H9 (cell line): ENCODE results near the gene USP4. TPM values are rescaled to one million over a fixed set of nuclear protein-coding genes. Genes with fewer than 3 reads are reported as not detected.

Source experiments
- DNase-seq: peaks from one replicate; pipeline ENCODE4 v3.0.0-alpha.2; 2017
- H2AFZ ChIP-seq: one replicate; pipeline ENCODE4 v1.6.1; 2013; ENCODE audit warnings: mild to moderate bottlenecking, low read length, control low read depth, moderate library complexity
- H2AK5ac ChIP-seq: 2 replicates; pipeline ENCODE4 v1.6.1; 2013; ENCODE audit warnings: low read length, control low read depth, mixed read lengths; ENCODE audit not compliant: insufficient read length
- H2BK120ac ChIP-seq: one replicate; pipeline ENCODE4 v1.6.1; 2013; ENCODE audit warnings: low read depth, mild to moderate bottlenecking, low read length, control low read depth, inconsistent platforms; ENCODE audit not compliant: poor library complexity, severe bottlenecking
- H2BK12ac ChIP-seq: 2 replicates; pipeline ENCODE4 v1.6.1; 2013; ENCODE audit warnings: low read length, control low read depth, mixed read lengths, low read depth; ENCODE audit not compliant: insufficient read length
- H2BK15ac ChIP-seq: 2 replicates; pipeline ENCODE4 v1.6.1; 2013; ENCODE audit warnings: low read depth, low read length, control low read depth
- H2BK20ac ChIP-seq: one replicate; pipeline ENCODE4 v1.6.1; 2013; ENCODE audit warnings: low read depth, mild to moderate bottlenecking, low read length, control low read depth, inconsistent platforms; ENCODE audit not compliant: poor library complexity, severe bottlenecking
- H2BK5ac ChIP-seq: 2 replicates; pipeline ENCODE4 v1.6.1; 2013; ENCODE audit warnings: low read length, control low read depth, mixed read lengths; ENCODE audit not compliant: insufficient read length
- H3K14ac ChIP-seq: 2 replicates; pipeline ENCODE4 v1.6.1; 2013; ENCODE audit warnings: low read length, control low read depth; ENCODE audit not compliant: insufficient read depth
- H3K18ac ChIP-seq: 2 replicates; pipeline ENCODE4 v1.6.1; 2013; ENCODE audit warnings: low read depth, mild to moderate bottlenecking, mixed read lengths, low read length, control low read depth; ENCODE audit not compliant: insufficient read length
- H3K23ac ChIP-seq: 2 replicates; pipeline ENCODE4 v1.6.1; 2013; ENCODE audit warnings: low read length, control low read depth, mixed read lengths, low read depth; ENCODE audit not compliant: insufficient read length
- H3K23me2 ChIP-seq: 2 replicates; pipeline ENCODE4 v1.6.1; 2013; ENCODE audit warnings: low read depth, mild to moderate bottlenecking, mixed read lengths, low read length, control low read depth; ENCODE audit not compliant: insufficient read length, poor library complexity, severe bottlenecking
- H3K27ac ChIP-seq: 2 replicates; pipeline ENCODE4 v1.5.1; 2013; ENCODE audit warnings: low read length, control low read depth, mixed read lengths, low read depth; ENCODE audit not compliant: insufficient read length
- H3K27me3 ChIP-seq: 2 replicates; pipeline ENCODE4 v1.6.1; 2013; ENCODE audit warnings: low read length, control low read depth, inconsistent platforms; ENCODE audit not compliant: insufficient read depth
- H3K4ac ChIP-seq: 2 replicates; pipeline ENCODE4 v1.6.1; 2013; ENCODE audit warnings: low read depth, mild to moderate bottlenecking, control low read depth, inconsistent platforms, low read length, moderate library complexity
- H3K4me1 ChIP-seq: 2 replicates; pipeline ENCODE4 v1.6.1; 2013; ENCODE audit warnings: low read length, control low read depth, inconsistent platforms; ENCODE audit not compliant: insufficient read depth
- H3K4me2 ChIP-seq: 2 replicates; pipeline ENCODE4 v1.6.1; 2013; ENCODE audit warnings: low read length, control low read depth, mixed read lengths; ENCODE audit not compliant: insufficient read length, insufficient read depth
- H3K56ac ChIP-seq: 2 replicates; pipeline ENCODE4 v1.6.1; 2013; ENCODE audit warnings: low read depth, mild to moderate bottlenecking, mixed read lengths, low read length, control low read depth; ENCODE audit not compliant: insufficient read length
- H3K79me1 ChIP-seq: 2 replicates; pipeline ENCODE4 v1.6.1; 2013; ENCODE audit warnings: low read depth, mild to moderate bottlenecking, moderate library complexity, low read length, control low read depth, inconsistent platforms; ENCODE audit not compliant: insufficient read depth, poor library complexity, severe bottlenecking
- H3K79me2 ChIP-seq: 2 replicates; pipeline ENCODE4 v1.6.1; 2013; ENCODE audit warnings: low read length, control low read depth, inconsistent platforms; ENCODE audit not compliant: insufficient read depth
- H3K9ac ChIP-seq: 2 replicates; pipeline ENCODE4 v1.6.1; 2013; ENCODE audit warnings: low read length, control low read depth, mixed read lengths; ENCODE audit not compliant: insufficient read length; ENCODE audit errors: extremely low read depth
- H3K9me3 ChIP-seq: one replicate; pipeline ENCODE4 v1.6.1; 2013; ENCODE audit warnings: low read depth, low read length, inconsistent platforms; ENCODE audit not compliant: control insufficient read depth
- H3T11ph ChIP-seq: one replicate; pipeline ENCODE4 v1.6.1; 2013; ENCODE audit warnings: mild to moderate bottlenecking, low read length, control low read depth, inconsistent platforms
- H4K20me1 ChIP-seq: one replicate; pipeline ENCODE4 v1.6.1; 2013; ENCODE audit not compliant: control insufficient read depth, insufficient read length, insufficient read depth
- H4K5ac ChIP-seq: 2 replicates; pipeline ENCODE4 v1.6.1; 2013; ENCODE audit warnings: low read depth, mild to moderate bottlenecking, mixed read lengths, low read length, control low read depth; ENCODE audit not compliant: insufficient read length
- H4K8ac ChIP-seq: replicated peaks from 2 replicates; pipeline ENCODE4 v1.6.1; 2013; ENCODE audit warnings: low read length, control low read depth, mixed read lengths, low read depth; ENCODE audit not compliant: insufficient read length
- H4K91ac ChIP-seq: 2 replicates; pipeline ENCODE4 v1.6.1; 2013; ENCODE audit warnings: low read depth, mild to moderate bottlenecking, moderate library complexity, mixed read lengths, low read length, control low read depth; ENCODE audit not compliant: insufficient read length
- H3K27ac Mint-ChIP-seq, 3 experiments: 2 replicates in 2 of 3; 3 replicates in 1 of 3; pipeline ENCODE4 v1.8.0; 2020 to 2021; ENCODE audit warnings: mixed read lengths in 3 of 3, mild to moderate bottlenecking in 1 of 3, moderate library complexity in 1 of 3
- H3K27me3 Mint-ChIP-seq: 2 replicates; pipeline ENCODE4 v1.8.0; 2021; ENCODE audit warnings: low read depth, mild to moderate bottlenecking, moderate library complexity, mixed read lengths
- H3K36me3 Mint-ChIP-seq, 3 experiments: 2 replicates in 2 of 3; 3 replicates in 1 of 3; pipeline ENCODE4 v1.8.0; 2020 to 2021; ENCODE audit warnings: low read depth in 3 of 3, mixed read lengths in 3 of 3; ENCODE audit not compliant: insufficient read depth in 1 of 3
- H3K4me1 Mint-ChIP-seq, 2 experiments: 2 replicates each; pipeline ENCODE4 v1.8.0; 2020; ENCODE audit warnings: mixed read lengths in 2 of 2
- H3K4me3 Mint-ChIP-seq, 2 experiments: 2 replicates in 1 of 2; 3 replicates in 1 of 2; pipeline ENCODE4 v1.8.0; 2020 to 2021; ENCODE audit warnings: mild to moderate bottlenecking in 2 of 2, mixed read lengths in 2 of 2, moderate library complexity in 1 of 2
- H3K9me3 Mint-ChIP-seq, 2 experiments: 2 replicates in 1 of 2; 3 replicates in 1 of 2; pipeline ENCODE4 v1.8.0; 2020; ENCODE audit warnings: mild to moderate bottlenecking in 2 of 2, mixed read lengths in 2 of 2, moderate library complexity in 1 of 2
- CTCF ChIP-seq: fragments of 200-600 bp; sonication (generic); conservative IDR thresholded peaks from 3 replicates; pipeline ENCODE4 v1.8.0; 2021; ENCODE audit warnings: antibody characterized with exemption, mild to moderate bottlenecking
- WGBS: extraction: QIAGEN DNeasy Blood & Tissue Kit; methylation state at CpG from one replicate; pipeline ENCODE4 v1.1.7; 2013; ENCODE audit warnings: missing lambda C conversion rate, low lambda C conversion rate, mixed read lengths; ENCODE audit not compliant: insufficient read length; ENCODE audit errors: extremely low coverage; 5-methylcytosine and 5-hydroxymethylcytosine counted together
- total RNA-seq: library from RNA; stranded (reverse); gene quantifications from 2 replicates; pipeline ENCODE4 v1.2.1, GENCODE V29; 2021

The USP4 gene
- total RNA-seq, 1 experiment from 2014 or later: 36.1 TPM

DNA sequence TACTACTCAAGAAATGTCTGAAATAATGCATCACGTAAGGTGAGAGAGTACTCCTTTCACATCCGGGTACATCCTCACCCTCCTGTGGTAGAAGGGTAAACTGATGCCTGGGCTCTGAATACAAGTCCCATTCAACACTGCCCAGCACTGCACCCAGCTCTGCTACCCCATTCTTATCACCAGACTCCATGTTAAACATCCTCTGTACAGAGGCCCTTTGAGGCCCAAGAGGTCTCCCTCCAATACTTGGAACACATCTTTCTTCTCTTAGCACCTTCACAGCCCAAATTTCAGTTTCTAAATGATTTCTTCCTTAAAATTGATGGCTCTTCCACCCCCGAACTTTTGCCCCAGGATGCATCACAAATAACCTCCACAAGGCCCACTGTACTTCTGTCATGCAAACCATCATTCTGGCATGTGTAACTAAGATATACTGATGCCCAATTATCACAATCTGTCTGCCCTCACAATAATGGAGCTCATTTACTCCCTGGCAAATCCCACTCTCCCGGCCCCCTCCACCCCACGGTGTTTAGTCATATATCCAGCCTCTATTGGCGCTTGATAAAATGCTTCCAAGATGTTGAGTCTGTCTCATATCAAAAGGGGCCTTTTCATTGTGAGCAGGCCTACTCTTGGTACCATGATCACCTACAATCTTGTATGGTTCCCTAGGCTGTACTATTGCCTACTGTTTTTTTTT is 30.9 kb upstream of the USP4 start:
- no peak overlapping the region for H2BK20ac ChIP-seq
- peaks cover 4% of the 10 kb centered on the region for H4K20me1 ChIP-seq
- H3K9ac ChIP-seq: no peak overlapping the region
- no CpG with 5 or more reads among the region's 6 CpGs for WGBS
- no peak overlapping the region for H4K8ac ChIP-seq
- H3K36me3 Mint-ChIP-seq: peaks cover 51 to 80% (median 70%) of the 10 kb centered on the region in 3 experiments
- no peak overlapping the region for H2BK12ac ChIP-seq
- peak overlapping the region; percentile 0 to 18 (median 5); a peak in 4 of 7 replicates for H3K27ac Mint-ChIP-seq
- no peak overlapping the region for H2AFZ ChIP-seq
- no peak overlapping the region for H2BK15ac ChIP-seq
- no peaks in the 10 kb centered on the region for H3K4me1 ChIP-seq
- H3K9me3 ChIP-seq: no peaks in the 10 kb centered on the region
- H3K23me2 ChIP-seq: no peaks in the 10 kb centered on the region
- H4K5ac ChIP-seq: no peak overlapping the region
- no peak overlapping the region for H3K56ac ChIP-seq
- H4K91ac ChIP-seq: no peak overlapping the region
- H3K18ac ChIP-seq: no peak overlapping the region
- H3K27ac ChIP-seq: no peak overlapping the region
- no peak overlapping the region for H3T11ph ChIP-seq
- no peak overlapping the region for H3K4me3 Mint-ChIP-seq
- no peak overlapping the region for H3K4ac ChIP-seq
- DNase-seq: no peak
- H3K4me2 ChIP-seq: no peak overlapping the region
- no peak overlapping the region for H2BK120ac ChIP-seq
- H2BK5ac ChIP-seq: no peak overlapping the region
- H3K4me1 Mint-ChIP-seq: no peaks in the 10 kb centered on the region
- H3K27me3 ChIP-seq: no peaks in the 10 kb centered on the region; the same call in 1 of the 2 replicates
- H3K79me1 ChIP-seq: peaks cover 14% of the 10 kb centered on the region
- no peaks in the 10 kb centered on the region for H3K9me3 Mint-ChIP-seq
- H3K79me2 ChIP-seq: peaks cover 2% of the 10 kb centered on the region; the same call in 1 of the 2 replicates
- TF ChIP-seq CTCF: no peak
- no peak overlapping the region for H3K23ac ChIP-seq
- H3K27me3 Mint-ChIP-seq: no peaks in the 10 kb centered on the region
- H2AK5ac ChIP-seq: no peak overlapping the region
- H3K14ac ChIP-seq: no peak overlapping the region
